RPMI7951 (cell line): ENCODE data around the gene RPL37A. TPM values are rescaled to one million over a fixed set of nuclear protein-coding genes. Genes with fewer than 3 reads are reported as not detected.
A peak's percentile ranks its signal among the peaks of the same experiment; 100 is the strongest.

Experiments
- DNase-seq: peaks from one replicate; pipeline ENCODE4 v3.0.0-alpha.2; 2012; ENCODE audit warnings: low read depth
- total RNA-seq: library from RNA; depleted of rRNA; stranded (reverse); fragments of >200 nt; shearing (Covaris generic); gene quantifications from 2 replicates; pipeline ENCODE4 v1.2.3, GENCODE V29; 2014

Gene RPL37A
- total RNA-seq, 1 experiment from 2014 or later: 2,058 TPM

- no peak for DNase-seq
These were observed 11.9 kb upstream of the RPL37A start for GRCh38 chr2:216486708-216487107.

GRCh38 chr2:216490061-216490460 is 8.6 kb upstream of the RPL37A start:
- DNase-seq: peak; percentile 71

GRCh38 chr2:216491793-216492596 is 6.6 kb upstream of the RPL37A start:
- no peak for DNase-seq

- DNase-seq: peak; percentile 86
These were observed 5.9 kb upstream of the RPL37A start for GRCh38 chr2:216492597-216493333.

- no peak for DNase-seq
These were observed 5.3 kb upstream of the RPL37A start for GRCh38 chr2:216493334-216493685.

GRCh38 chr2:216495656-216496055 is 3.0 kb upstream of the RPL37A start:
- peak; percentile 51 for DNase-seq

GRCh38 chr2:216497382-216498069 is 1.1 kb upstream of the RPL37A start:
- DNase-seq: no peak

- DNase-seq: no peak
These were observed 620 bp upstream of the RPL37A start for GRCh38 chr2:216498070-216498378.

- no peak for DNase-seq
These were observed 1.1 kb downstream of the RPL37A start for GRCh38 chr2:216499641-216500218.

GRCh38 chr2:216500572-216500971 is 1.9 kb downstream of the RPL37A start:
- no peak for DNase-seq

- no peak for DNase-seq
These were observed 3.2 kb downstream of the RPL37A start for GRCh38 chr2:216501854-216502253.

GRCh38 chr2:216502381-216503158 is 3.9 kb downstream of the RPL37A start:
- no peak for DNase-seq

GRCh38 chr2:216503159-216503629 is 4.5 kb downstream of the RPL37A start:
- DNase-seq: no peak

- DNase-seq: no peak
These were observed 5.2 kb downstream of the RPL37A start for GRCh38 chr2:216503697-216504375.

GRCh38 chr2:216504376-216504762 is 5.7 kb downstream of the RPL37A start:
- DNase-seq: no peak

- no peak for DNase-seq
These were observed 6.8 kb downstream of the RPL37A start for GRCh38 chr2:216505133-216506106.

- no peak for DNase-seq
These were observed 8.8 kb downstream of the RPL37A start for GRCh38 chr2:216507220-216508160.

GRCh38 chr2:216508229-216508628 is 9.6 kb downstream of the RPL37A start:
- no peak for DNase-seq
